DMS153 (cell line): Measurements from ENCODE around the gene CYP2C18.
"Not testable (repeated sequence)": the region's sequence is repeated elsewhere in the genome, so short reads cannot be mapped to it uniquely, and the experiment has no call there.

Experiments
- DNase-seq: peaks from one replicate; lab custom pipeline; 2025; lab: John Stamatoyannopoulos, UW

CYP2C18 gene

GRCh38 chr10:94747137-94747536 lies 63.6 kb downstream of the CYP2C18 start:
- no peak for DNase-seq

GRCh38 chr10:94747838-94748237 lies 64.3 kb downstream of the CYP2C18 start:
- DNase-seq = no peak

- DNase-seq = no peak
These were observed 74.4 kb downstream of the CYP2C18 start for GRCh38 chr10:94757916-94758315.

GRCh38 chr10:94760586-94761178 lies 77.2 kb downstream of the CYP2C18 start:
- no peak for DNase-seq

GRCh38 chr10:94762393-94762792 lies 78.9 kb downstream of the CYP2C18 start, which contains the start of gene CYP2C19:
Gene CYP2C19 (plus strand): TSS chr10:94762681. CDS start chr10:94762706, 25 bp downstream.
- no peak for DNase-seq

- DNase-seq = not testable (repeated sequence)
These were observed 91.9 kb downstream of the CYP2C18 start for GRCh38 chr10:94775425-94775824.

GRCh38 chr10:94777886-94778458 lies 94.4 kb downstream of the CYP2C18 start:
- no peak for DNase-seq

GRCh38 chr10:94780844-94781243 lies 97.3 kb downstream of the CYP2C18 start:
- no peak for DNase-seq

GRCh38 chr10:94784256-94784655 lies 100.7 kb downstream of the CYP2C18 start:
- no peak for DNase-seq

GRCh38 chr10:94785211-94785610 lies 101.7 kb downstream of the CYP2C18 start:
- DNase-seq = no peak
